ENCODE results near the gene CSTF2T.

CSTF2T gene

DNA sequence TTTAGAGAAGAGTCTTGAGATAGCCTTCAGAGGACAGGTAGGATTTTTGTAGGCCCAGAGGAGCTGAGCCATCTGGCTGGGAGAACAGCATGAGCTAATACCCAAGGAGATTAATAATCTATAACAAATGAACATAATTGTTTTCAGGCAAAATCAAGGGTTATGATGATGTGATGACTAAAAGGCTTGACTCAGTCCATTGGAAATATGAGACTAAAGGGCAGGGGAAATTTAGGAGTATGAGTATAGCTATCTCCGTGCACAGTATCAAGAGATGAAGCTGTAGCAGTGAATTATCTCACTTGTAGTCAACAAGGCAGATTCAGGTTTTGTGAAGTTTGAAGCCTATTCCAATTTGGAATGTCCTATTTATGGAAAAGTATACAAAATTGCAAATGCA is 40.1 kb downstream of the CSTF2T start:
- no peaks in the 10 kb centered on the region for H3K79me2 ChIP-seq (ENCODE audit: control insufficient read depth, low read length)
- H3F3A ChIP-seq (ENCODE audit: control insufficient read depth, insufficient read depth) = no peaks in the 10 kb centered on the region
- TF ChIP-seq, protein P1, sequence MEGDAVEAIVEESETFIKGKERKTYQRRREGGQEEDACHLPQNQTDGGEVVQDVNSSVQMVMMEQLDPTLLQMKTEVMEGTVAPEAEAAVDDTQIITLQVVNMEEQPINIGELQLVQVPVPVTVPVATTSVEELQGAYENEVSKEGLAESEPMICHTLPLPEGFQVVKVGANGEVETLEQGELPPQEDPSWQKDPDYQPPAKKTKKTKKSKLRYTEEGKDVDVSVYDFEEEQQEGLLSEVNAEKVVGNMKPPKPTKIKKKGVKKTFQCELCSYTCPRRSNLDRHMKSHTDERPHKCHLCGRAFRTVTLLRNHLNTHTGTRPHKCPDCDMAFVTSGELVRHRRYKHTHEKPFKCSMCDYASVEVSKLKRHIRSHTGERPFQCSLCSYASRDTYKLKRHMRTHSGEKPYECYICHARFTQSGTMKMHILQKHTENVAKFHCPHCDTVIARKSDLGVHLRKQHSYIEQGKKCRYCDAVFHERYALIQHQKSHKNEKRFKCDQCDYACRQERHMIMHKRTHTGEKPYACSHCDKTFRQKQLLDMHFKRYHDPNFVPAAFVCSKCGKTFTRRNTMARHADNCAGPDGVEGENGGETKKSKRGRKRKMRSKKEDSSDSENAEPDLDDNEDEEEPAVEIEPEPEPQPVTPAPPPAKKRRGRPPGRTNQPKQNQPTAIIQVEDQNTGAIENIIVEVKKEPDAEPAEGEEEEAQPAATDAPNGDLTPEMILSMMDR (IDR thresholded peaks at IDR 0.05; ENCODE audit: low read depth, low read length, poor library complexity, severe bottlenecking) = no peak
- no peak for TF ChIP-seq EZH2phosphoT487 (IDR thresholded peaks at IDR 0.05; ENCODE audit: borderline replicate concordance, low read length)
- H3K9me3 ChIP-seq (ENCODE audit: control insufficient read depth, insufficient read depth, low read length) = no peaks in the 10 kb centered on the region
- H3K4me3 ChIP-seq (ENCODE audit: low read length) = no peak overlapping the region
- H3K27ac ChIP-seq (ENCODE audit: low read depth, low read length) = no peak overlapping the region
- H3K36me3 ChIP-seq (ENCODE audit: control insufficient read depth, low read length) = no peaks in the 10 kb centered on the region
- no peak overlapping the region for H3K4me2 ChIP-seq (ENCODE audit: low read length)
- H3K4me1 ChIP-seq (ENCODE audit: control insufficient read depth, low read length) = no peaks in the 10 kb centered on the region
- no peaks in the 10 kb centered on the region for H4K20me1 ChIP-seq (ENCODE audit: control insufficient read depth, insufficient read depth, low read depth, low read length)
- H3K9me2 ChIP-seq (replicated peaks; ENCODE audit: control insufficient read depth, low read length) = no peaks in the 10 kb centered on the region
- peaks cover 1% of the 10 kb centered on the region for H3K27me3 ChIP-seq (ENCODE audit: control insufficient read depth, low read length)

DNA sequence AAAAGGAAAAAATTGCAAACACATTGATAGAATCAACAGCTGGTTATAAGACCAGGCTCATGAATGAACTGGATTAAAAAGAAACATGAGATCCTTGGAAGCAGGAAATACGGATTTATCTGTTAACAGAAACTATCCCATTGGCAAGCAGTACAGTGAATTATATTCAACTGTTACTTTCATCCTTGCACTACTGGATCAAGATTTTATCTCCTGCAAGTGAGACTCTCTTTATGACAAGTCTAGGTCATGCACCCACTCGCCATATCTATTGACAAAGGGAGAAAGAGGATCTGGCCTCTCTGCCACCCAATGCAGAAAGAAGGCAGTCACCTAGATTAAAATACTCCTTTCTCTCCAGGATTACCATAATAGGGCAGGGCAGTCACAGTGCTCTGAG is 41.4 kb downstream of the CSTF2T start:
- H3K4me2 ChIP-seq (ENCODE audit: low read length) = no peak overlapping the region
- no peaks in the 10 kb centered on the region for H4K20me1 ChIP-seq (ENCODE audit: control insufficient read depth, insufficient read depth, low read depth, low read length)
- no peaks in the 10 kb centered on the region for H3K36me3 ChIP-seq (ENCODE audit: control insufficient read depth, low read length)
- TF ChIP-seq, protein P1 (IDR thresholded peaks at IDR 0.05; ENCODE audit: low read depth, low read length, poor library complexity, severe bottlenecking) = no peak
- H3K9me3 ChIP-seq (ENCODE audit: control insufficient read depth, insufficient read depth, low read length) = no peaks in the 10 kb centered on the region
- H3K27ac ChIP-seq (ENCODE audit: low read depth, low read length) = no peak overlapping the region
- no peaks in the 10 kb centered on the region for H3F3A ChIP-seq (ENCODE audit: control insufficient read depth, insufficient read depth)
- no peaks in the 10 kb centered on the region for H3K27me3 ChIP-seq (ENCODE audit: control insufficient read depth, low read length)
- H3K4me3 ChIP-seq (ENCODE audit: low read length) = no peak overlapping the region
- no peaks in the 10 kb centered on the region for H3K9me2 ChIP-seq (replicated peaks; ENCODE audit: control insufficient read depth, low read length)
- H3K4me1 ChIP-seq (ENCODE audit: control insufficient read depth, low read length) = no peaks in the 10 kb centered on the region
- no peaks in the 10 kb centered on the region for H3K79me2 ChIP-seq (ENCODE audit: control insufficient read depth, low read length)

DNA sequence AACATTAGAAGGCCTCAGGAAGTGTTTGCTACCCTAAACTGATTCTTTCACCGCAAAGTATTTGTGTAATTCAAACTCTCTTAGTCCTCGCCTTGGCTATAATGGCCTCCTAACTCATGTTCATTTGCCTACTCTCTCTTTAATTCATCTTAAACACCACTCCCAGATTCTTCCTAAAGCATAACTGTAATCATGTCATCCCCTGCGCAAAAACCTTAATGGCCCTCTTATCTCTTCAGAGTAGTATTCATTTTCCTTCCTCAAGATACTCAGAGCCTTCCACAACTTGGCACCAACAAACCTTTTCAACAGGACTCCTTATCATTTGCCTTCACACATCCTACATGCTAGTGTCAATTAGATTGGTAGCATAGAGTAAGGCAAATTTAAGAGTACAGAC is 42.9 kb downstream of the CSTF2T start:
- H3K9me2 ChIP-seq (replicated peaks; ENCODE audit: control insufficient read depth, low read length) = no peaks in the 10 kb centered on the region
- H3K4me2 ChIP-seq (ENCODE audit: low read length) = no peak overlapping the region
- no peaks in the 10 kb centered on the region for H3F3A ChIP-seq (ENCODE audit: control insufficient read depth, insufficient read depth)
- no peaks in the 10 kb centered on the region for H3K27me3 ChIP-seq (ENCODE audit: control insufficient read depth, low read length)
- no peaks in the 10 kb centered on the region for H3K36me3 ChIP-seq (ENCODE audit: control insufficient read depth, low read length)
- no peaks in the 10 kb centered on the region for H3K79me2 ChIP-seq (ENCODE audit: control insufficient read depth, low read length)
- H3K4me1 ChIP-seq (ENCODE audit: control insufficient read depth, low read length) = no peaks in the 10 kb centered on the region
- H3K4me3 ChIP-seq (ENCODE audit: low read length) = no peak overlapping the region
- H4K20me1 ChIP-seq (ENCODE audit: control insufficient read depth, insufficient read depth, low read depth, low read length) = no peaks in the 10 kb centered on the region
- no peaks in the 10 kb centered on the region for H3K9me3 ChIP-seq (ENCODE audit: control insufficient read depth, insufficient read depth, low read length)
- H3K27ac ChIP-seq (ENCODE audit: low read depth, low read length) = no peak overlapping the region
- TF ChIP-seq EZH2phosphoT487 (IDR thresholded peaks at IDR 0.05; ENCODE audit: borderline replicate concordance, low read length) = no peak

DNA sequence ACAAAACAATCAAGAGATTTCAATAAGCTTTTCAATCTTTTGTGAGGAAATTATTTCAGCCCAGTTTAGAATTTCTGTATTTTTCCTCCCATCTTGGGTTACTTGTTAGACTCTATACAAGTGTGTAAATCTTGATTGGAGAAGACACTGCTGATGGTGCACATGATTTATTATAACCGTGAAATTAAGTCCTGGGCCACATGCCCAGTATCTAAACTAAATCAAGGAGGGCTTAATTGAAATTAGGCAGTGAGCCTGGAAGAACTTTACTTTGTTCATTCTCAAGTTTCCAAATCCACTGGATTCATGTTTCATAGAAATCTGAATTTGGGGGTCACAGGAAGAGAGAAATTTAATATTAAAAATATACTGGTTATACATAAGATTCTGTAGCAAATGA is 44.5 kb downstream of the CSTF2T start:
- no peaks in the 10 kb centered on the region for H3K79me2 ChIP-seq (ENCODE audit: control insufficient read depth, low read length)
- TF ChIP-seq EZH2phosphoT487 (IDR thresholded peaks at IDR 0.05; ENCODE audit: borderline replicate concordance, low read length) = no peak
- TF ChIP-seq, protein P1 (IDR thresholded peaks at IDR 0.05; ENCODE audit: low read depth, low read length, poor library complexity, severe bottlenecking) = no peak
- H4K20me1 ChIP-seq (ENCODE audit: control insufficient read depth, insufficient read depth, low read depth, low read length) = no peaks in the 10 kb centered on the region
- H3K9me2 ChIP-seq (replicated peaks; ENCODE audit: control insufficient read depth, low read length) = no peaks in the 10 kb centered on the region
- no peaks in the 10 kb centered on the region for H3F3A ChIP-seq (ENCODE audit: control insufficient read depth, insufficient read depth)
- H3K27me3 ChIP-seq (ENCODE audit: control insufficient read depth, low read length) = no peaks in the 10 kb centered on the region
- H3K27ac ChIP-seq (ENCODE audit: low read depth, low read length) = no peak overlapping the region
- no peaks in the 10 kb centered on the region for H3K4me1 ChIP-seq (ENCODE audit: control insufficient read depth, low read length)
- no peak overlapping the region for H3K4me3 ChIP-seq (ENCODE audit: low read length)
- H3K4me2 ChIP-seq (ENCODE audit: low read length) = no peak overlapping the region
- no peaks in the 10 kb centered on the region for H3K9me3 ChIP-seq (ENCODE audit: control insufficient read depth, insufficient read depth, low read length)
- no peaks in the 10 kb centered on the region for H3K36me3 ChIP-seq (ENCODE audit: control insufficient read depth, low read length)

Data from DOHH2 (cell line).